Subcutaneous adipose tissue (tissue), 4 donors: Measurements from ENCODE around the gene PRR13. TPM values are rescaled to one million over a fixed set of nuclear protein-coding genes. Genes with fewer than 3 reads are reported as not detected.

Experiments used
- total RNA-seq, 4 donors: library from RNA; depleted of rRNA; stranded (reverse); fragments of >200 nt; gene quantifications; one replicate each; pipeline ENCODE4 v1.1.0, GENCODE V29; 2016
- TF ChIP-seq, protein P1 (sequence below): fragments of 450-650 bp; IDR thresholded peaks from one replicate; pipeline ENCODE4 v1.5.1; 2016; ENCODE audit warnings: low read depth, mild to moderate bottlenecking, control low read depth, antibody characterized with exemption, moderate library complexity

The PRR13 gene
- total RNA-seq, 4 donors from 2014 or later: 57.7 to 83.1 (median 71.0) TPM

DNA sequence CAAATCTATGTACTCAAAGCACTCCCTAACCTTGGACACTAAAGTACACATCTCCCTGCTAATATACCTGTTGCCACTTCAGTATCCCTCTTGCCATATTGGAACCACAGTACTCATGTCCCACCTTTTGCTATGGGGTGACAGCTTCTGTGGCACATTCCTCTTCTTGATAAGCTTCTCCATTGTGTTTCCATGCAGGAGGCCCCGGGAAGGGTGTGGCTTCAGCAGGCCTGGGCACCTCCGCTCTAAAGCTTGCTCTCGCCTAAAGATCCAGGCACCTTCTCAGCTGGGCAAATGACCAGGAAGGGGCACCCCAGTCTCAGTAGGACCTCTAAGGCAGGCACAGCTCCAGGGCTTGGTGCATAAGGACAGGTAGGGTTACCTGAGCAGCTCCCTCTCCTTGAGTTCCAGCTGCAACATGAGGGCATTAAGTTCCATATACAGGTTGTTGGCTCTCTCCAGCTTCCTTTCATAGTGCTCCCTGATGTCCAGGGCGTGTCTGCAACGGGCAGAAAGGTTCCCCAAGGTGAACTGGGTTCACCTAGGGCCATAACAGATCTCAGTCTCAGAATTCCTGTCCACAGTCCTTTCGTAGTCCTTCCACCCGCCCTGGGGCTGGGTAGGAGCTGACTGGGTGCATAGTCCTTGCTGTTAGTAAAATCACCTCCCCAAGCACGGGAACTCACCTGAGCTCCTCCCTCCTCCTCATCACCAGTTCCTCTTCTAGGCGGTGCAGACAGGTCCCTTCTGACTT lies 41.9 kb downstream of the PRR13 start:
- TF ChIP-seq, protein P1, sequence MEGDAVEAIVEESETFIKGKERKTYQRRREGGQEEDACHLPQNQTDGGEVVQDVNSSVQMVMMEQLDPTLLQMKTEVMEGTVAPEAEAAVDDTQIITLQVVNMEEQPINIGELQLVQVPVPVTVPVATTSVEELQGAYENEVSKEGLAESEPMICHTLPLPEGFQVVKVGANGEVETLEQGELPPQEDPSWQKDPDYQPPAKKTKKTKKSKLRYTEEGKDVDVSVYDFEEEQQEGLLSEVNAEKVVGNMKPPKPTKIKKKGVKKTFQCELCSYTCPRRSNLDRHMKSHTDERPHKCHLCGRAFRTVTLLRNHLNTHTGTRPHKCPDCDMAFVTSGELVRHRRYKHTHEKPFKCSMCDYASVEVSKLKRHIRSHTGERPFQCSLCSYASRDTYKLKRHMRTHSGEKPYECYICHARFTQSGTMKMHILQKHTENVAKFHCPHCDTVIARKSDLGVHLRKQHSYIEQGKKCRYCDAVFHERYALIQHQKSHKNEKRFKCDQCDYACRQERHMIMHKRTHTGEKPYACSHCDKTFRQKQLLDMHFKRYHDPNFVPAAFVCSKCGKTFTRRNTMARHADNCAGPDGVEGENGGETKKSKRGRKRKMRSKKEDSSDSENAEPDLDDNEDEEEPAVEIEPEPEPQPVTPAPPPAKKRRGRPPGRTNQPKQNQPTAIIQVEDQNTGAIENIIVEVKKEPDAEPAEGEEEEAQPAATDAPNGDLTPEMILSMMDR: no peak

DNA sequence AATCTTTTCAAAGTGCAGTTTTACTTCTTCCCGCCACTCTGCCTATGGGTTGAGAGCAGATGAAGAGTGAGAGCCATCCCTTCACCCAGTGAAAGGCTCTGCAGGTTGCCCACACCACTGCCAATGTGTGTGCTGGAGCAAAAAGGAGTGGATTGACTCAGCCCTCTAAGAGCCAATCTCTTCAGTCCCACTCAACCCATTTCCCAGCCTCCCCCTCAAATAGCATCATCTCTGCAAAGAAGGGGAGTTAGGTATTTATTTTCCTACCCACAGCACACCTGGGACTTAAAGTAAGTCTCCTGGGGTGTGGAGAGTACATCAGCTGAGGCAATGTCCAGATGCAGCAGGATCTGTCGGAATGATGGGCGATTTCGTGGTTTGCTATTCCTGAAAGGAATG lies 42.4 kb downstream of the PRR13 start:
- TF ChIP-seq, protein P1: no peak

GRCh38 chr12:53484686-53485575 lies 43.4 kb downstream of the PRR13 start:
- TF ChIP-seq, protein P1: no peak

GRCh38 chr12:53485955-53486735 lies 44.6 kb downstream of the PRR13 start:
- TF ChIP-seq, protein P1: no peak

DNA sequence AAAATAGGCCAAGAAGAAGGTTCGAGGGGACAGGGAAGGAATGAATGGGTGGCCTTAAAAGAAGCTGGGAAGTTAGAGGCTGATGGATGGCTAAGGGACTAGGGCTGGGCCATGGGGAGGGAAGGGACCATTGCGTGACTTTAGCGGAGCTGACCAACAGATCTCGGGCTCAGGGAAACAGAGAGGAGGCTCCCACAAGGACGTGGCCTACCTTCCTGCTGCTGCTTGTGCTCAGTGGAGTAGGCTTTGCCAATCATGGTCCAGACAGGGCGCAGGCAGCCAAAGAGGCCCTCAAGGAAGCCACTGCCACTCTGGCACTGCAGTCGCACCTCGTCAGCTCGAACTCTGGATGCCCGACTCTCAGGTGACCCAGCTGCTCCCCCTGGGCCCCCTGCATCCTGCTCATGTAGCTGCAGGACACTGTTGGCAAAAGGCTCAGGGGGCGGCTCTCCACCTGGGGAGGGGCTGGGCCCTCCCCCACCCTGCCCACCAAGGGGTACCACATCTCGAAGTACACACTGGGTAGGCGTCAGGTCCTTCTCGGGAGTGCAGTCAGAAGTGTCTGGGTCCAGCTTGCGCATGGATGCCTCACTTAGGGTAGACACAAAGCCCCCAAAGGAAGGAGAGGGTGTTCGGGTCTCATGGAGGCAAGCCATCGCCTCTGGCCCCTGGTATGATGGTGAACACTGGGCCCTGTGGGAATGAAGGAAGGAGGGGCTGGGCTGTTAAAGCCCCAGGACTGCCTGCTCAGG lies 45.4 kb downstream of the PRR13 start:
- TF ChIP-seq, protein P1: no peak

GRCh38 chr12:53489242-53489864 lies 47.8 kb downstream of the PRR13 start:
- TF ChIP-seq, protein P1: no peak
